ENCODE data around the gene VAMP2.

- TF ChIP-seq, protein P1, sequence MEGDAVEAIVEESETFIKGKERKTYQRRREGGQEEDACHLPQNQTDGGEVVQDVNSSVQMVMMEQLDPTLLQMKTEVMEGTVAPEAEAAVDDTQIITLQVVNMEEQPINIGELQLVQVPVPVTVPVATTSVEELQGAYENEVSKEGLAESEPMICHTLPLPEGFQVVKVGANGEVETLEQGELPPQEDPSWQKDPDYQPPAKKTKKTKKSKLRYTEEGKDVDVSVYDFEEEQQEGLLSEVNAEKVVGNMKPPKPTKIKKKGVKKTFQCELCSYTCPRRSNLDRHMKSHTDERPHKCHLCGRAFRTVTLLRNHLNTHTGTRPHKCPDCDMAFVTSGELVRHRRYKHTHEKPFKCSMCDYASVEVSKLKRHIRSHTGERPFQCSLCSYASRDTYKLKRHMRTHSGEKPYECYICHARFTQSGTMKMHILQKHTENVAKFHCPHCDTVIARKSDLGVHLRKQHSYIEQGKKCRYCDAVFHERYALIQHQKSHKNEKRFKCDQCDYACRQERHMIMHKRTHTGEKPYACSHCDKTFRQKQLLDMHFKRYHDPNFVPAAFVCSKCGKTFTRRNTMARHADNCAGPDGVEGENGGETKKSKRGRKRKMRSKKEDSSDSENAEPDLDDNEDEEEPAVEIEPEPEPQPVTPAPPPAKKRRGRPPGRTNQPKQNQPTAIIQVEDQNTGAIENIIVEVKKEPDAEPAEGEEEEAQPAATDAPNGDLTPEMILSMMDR (IDR thresholded peaks at IDR 0.05) = peak in 1 of 5 experiments; percentile 14
- no peak for TF ChIP-seq POLR2A (IDR thresholded peaks at IDR 0.05)
Measured at GRCh38 chr17:8186446-8186786, 23.7 kb upstream of the VAMP2 start.

All from transverse colon (tissue), 3 donors.